22Rv1 (cell line): ENCODE data around the gene NRG3.

ENCODE experiments used
- CTCF ChIP-seq: fragments of 450-650 bp; IDR thresholded peaks from 2 replicates; pipeline ENCODE4 v1.5.1; 2017; ENCODE audit warnings: mild to moderate bottlenecking
- ZFX ChIP-seq: fragments of 450-650 bp; IDR thresholded peaks from 2 replicates; pipeline ENCODE4 v1.6.1; 2017; ENCODE audit warnings: antibody characterized with exemption, borderline replicate concordance

- TF ChIP-seq CTCF (no peak), ZFX (no peak)
These were observed 216.4 kb downstream of the NRG3 start for GRCh38 chr10:82091413-82091812.
